OCI-LY7 (cell line): ENCODE results near the gene B3GAT3. TPM values are rescaled to one million over a fixed set of nuclear protein-coding genes. Genes with fewer than 3 reads are reported as not detected.

Experiments
- BruUV-seq: library from RNA; stranded (reverse); fragments of 400-500 nt; replicated peaks from 2 replicates; lab custom pipeline; 2021; lab: Mats Ljungman, UMichigan
- CTCF ChIA-PET: fragments of 300-600 bp; sonication (Branson Sonifier 250); formaldehyde crosslinking; loops from one replicate; lab custom pipeline; 2022; ENCODE audit warnings: antibody characterized with exemption; ENCODE audit not compliant: unreplicated experiment; lab: Charles Lee
- POLR2A ChIA-PET: fragments of 300-600 bp; sonication (Branson Sonifier 250); formaldehyde crosslinking; loops from one replicate; lab custom pipeline; 2022; ENCODE audit warnings: antibody characterized with exemption; lab: Charles Lee
- DNase-seq: peaks from one replicate; pipeline ENCODE4 v3.0.0-alpha.2; 2015; ENCODE audit warnings: low spot score
- H2AFZ ChIP-seq: fragments of 200-600 bp; sonication (generic), shearing (Covaris generic); 2 replicates; pipeline ENCODE4 v1.6.1; 2014; ENCODE audit warnings: mild to moderate bottlenecking, antibody characterized with exemption, low read length, moderate library complexity
- H3K27ac ChIP-seq: fragments of 200-600 bp; sonication (generic); 2 replicates; pipeline ENCODE4 v1.5.1; 2014; ENCODE audit warnings: mixed run types, low read depth, mild to moderate bottlenecking, moderate library complexity, low read length, inconsistent platforms; ENCODE audit not compliant: poor library complexity, severe bottlenecking
- H3K36me3 ChIP-seq: fragments of 200-600 bp; sonication (generic); 2 replicates; pipeline ENCODE4 v1.6.1; 2014; ENCODE audit warnings: mild to moderate bottlenecking, antibody characterized with exemption, low read length, moderate library complexity, mixed read lengths; ENCODE audit not compliant: insufficient read depth
- H3K4me1 ChIP-seq: fragments of 200-600 bp; sonication (generic); 2 replicates; pipeline ENCODE4 v1.5.1; 2014; ENCODE audit warnings: mild to moderate bottlenecking, low read length; ENCODE audit not compliant: insufficient read depth, poor library complexity, severe bottlenecking
- H3K4me2 ChIP-seq: fragments of 200-600 bp; sonication (generic); 2 replicates; pipeline ENCODE4 v1.6.1; 2014; ENCODE audit warnings: mild to moderate bottlenecking, low read length
- H3K4me3 ChIP-seq: fragments of 200-600 bp; sonication (generic); 2 replicates; pipeline ENCODE4 v1.5.1; 2014; ENCODE audit warnings: mild to moderate bottlenecking, low read depth, low read length; ENCODE audit not compliant: poor library complexity, severe bottlenecking
- H3K79me2 ChIP-seq: fragments of 200-600 bp; sonication (generic); 2 replicates; pipeline ENCODE4 v1.6.1; 2016; ENCODE audit warnings: low read depth, mild to moderate bottlenecking, low read length, moderate library complexity, mixed read lengths; ENCODE audit not compliant: insufficient read depth
- H3K9me2 ChIP-seq: fragments of 200-600 bp; sonication (generic); 2 replicates; pipeline ENCODE4 v1.6.1; 2016; ENCODE audit warnings: mild to moderate bottlenecking, low read length, mixed read lengths; ENCODE audit not compliant: insufficient read depth
- H3K9me3 ChIP-seq: fragments of 200-600 bp; sonication (generic); 2 replicates; pipeline ENCODE4 v1.6.1; 2014; ENCODE audit warnings: mild to moderate bottlenecking, mixed run types, low read length, mixed read lengths
- H4K20me1 ChIP-seq: fragments of 200-600 bp; sonication (generic); 2 replicates; pipeline ENCODE4 v1.6.1; 2014; ENCODE audit warnings: mild to moderate bottlenecking, antibody characterized with exemption, low read length, moderate library complexity, mixed read lengths; ENCODE audit not compliant: insufficient read depth
- CTCF ChIP-seq: fragments of 200-600 bp; sonication (generic); conservative IDR thresholded peaks from 2 replicates; pipeline ENCODE4 v1.5.1; 2014; ENCODE audit warnings: mild to moderate bottlenecking, antibody characterized with exemption, low read length, moderate library complexity, mixed read lengths
- EZH2phosphoT487 ChIP-seq: fragments of 200-600 bp; sonication (generic); IDR thresholded peaks from 2 replicates; pipeline ENCODE4 v1.6.1; 2018; ENCODE audit warnings: low read depth, borderline replicate concordance, mild to moderate bottlenecking, mixed run types, antibody characterized with exemption, low read length, moderate library complexity, mixed read lengths
- intact Hi-C: fragments of 100-400 bp; cut with micrococcal nuclease; formaldehyde crosslinking; loops from one replicate; pipeline ENCODE4 v1.10.0; 2022; ENCODE audit not compliant: unreplicated experiment
- total RNA-seq, 2 experiments: library from RNA; depleted of rRNA in 1 of 2; stranded (reverse); fragments of >200 nt in 1 of 2; shearing (Covaris generic) in 1 of 2; gene quantifications; 2 replicates each; pipeline ENCODE4 v1.2.3, GENCODE V29; 2014 to 2022

Gene B3GAT3
- total RNA-seq, 2 experiments from 2014 or later = 71.3 to 74.3 TPM

- H3K27ac ChIP-seq = no peak overlapping the region
- no peaks in the 10 kb centered on the region for H3K9me3 ChIP-seq
- H3K79me2 ChIP-seq = peaks cover 47% of the 10 kb centered on the region
- no peak for DNase-seq
- TF ChIP-seq CTCF (no peak), EZH2phosphoT487 (no peak)
- BruUV-seq = no TSS peak
- H2AFZ ChIP-seq = no peak overlapping the region
- H4K20me1 ChIP-seq = no peaks in the 10 kb centered on the region
- intact Hi-C loops = no loop called here
- H3K4me2 ChIP-seq = no peak overlapping the region
- no peak overlapping the region for H3K4me3 ChIP-seq
- CTCF ChIA-PET = interaction anchor here (1.0 kb wide), 1 partner anchor 16 kb away, joined by 3 read pairs; the partner anchor contains the start of genes C11orf98 and CSKMT
- peaks cover 37% of the 10 kb centered on the region for H3K36me3 ChIP-seq
- POLR2A ChIA-PET = interaction anchor here (1.2 to 10.5 kb wide), 3 partner anchors 18 to 28 kb away, joined by 4 to 159 read pairs (median 4); partner anchors contain the start of genes C11orf98, CSKMT, LBHD1 and UQCC3
- peaks cover 36% of the 10 kb centered on the region for H3K4me1 ChIP-seq
- H3K9me2 ChIP-seq = no peaks in the 10 kb centered on the region
Measured at GRCh38 chr11:62648967-62649364, 27.2 kb upstream of the B3GAT3 start.

GRCh38 chr11:62648185-62648966, 26.6 kb upstream of the B3GAT3 start:
- Histone ChIP-seq H2AFZ (no peak overlapping the region), H3K79me2 (peaks cover 53% of the 10 kb centered on the region), H3K9me3 (no peaks in the 10 kb centered on the region), H3K4me1 (peaks cover 30% of the 10 kb centered on the region), H3K4me2 (no peak overlapping the region), H4K20me1 (no peaks in the 10 kb centered on the region), H3K4me3 (no peak overlapping the region), H3K9me2 (no peaks in the 10 kb centered on the region), H3K27ac (no peak overlapping the region), H3K36me3 (peaks cover 43% of the 10 kb centered on the region)
- BruUV-seq = no TSS peak
- ChIA-PET POLR2A (interaction anchor here (1.4 to 10.5 kb wide), 2 partner anchors 18 to 23 kb away, joined by 4 to 159 read pairs; partner anchors contain the start of genes C11orf98, CSKMT, LBHD1 and UQCC3), CTCF (interaction anchor here (1.0 kb wide), 1 partner anchor 16 kb away, joined by 3 read pairs; the partner anchor contains the start of genes C11orf98 and CSKMT)
- no peak for TF ChIP-seq CTCF
- no peak for TF ChIP-seq EZH2phosphoT487
- intact Hi-C loops = no loop called here
- DNase-seq = no peak
